Mucosa of rectum (tissue), 2 donors: Measurements from ENCODE around the gene ADAMTS14.

Experiments used
- H3K27ac ChIP-seq, 2 donors: one replicate each; pipeline ENCODE4 v1.7.0; 2013; ENCODE audit warnings: inconsistent platforms in 2 of 2, low read depth in 2 of 2, low read length in 2 of 2
- H3K27me3 ChIP-seq, 2 donors: one replicate each; pipeline ENCODE4 v1.7.0; 2013; ENCODE audit warnings: low read length in 2 of 2; ENCODE audit not compliant: control insufficient read depth in 2 of 2, insufficient read depth in 2 of 2
- H3K36me3 ChIP-seq, 2 donors: one replicate each; pipeline ENCODE4 v1.7.0; 2013; ENCODE audit warnings: low read length in 2 of 2; ENCODE audit not compliant: control insufficient read depth in 2 of 2, insufficient read depth in 2 of 2
- H3K4me1 ChIP-seq, 2 donors: one replicate each; pipeline ENCODE4 v1.7.0; 2013; ENCODE audit warnings: low read length in 2 of 2, mild to moderate bottlenecking in 1 of 2; ENCODE audit not compliant: control insufficient read depth in 2 of 2, insufficient read depth in 2 of 2
- H3K4me3 ChIP-seq, 2 donors: one replicate each; pipeline ENCODE4 v1.7.0; 2013; ENCODE audit warnings: low read length in 2 of 2
- H3K9ac ChIP-seq, 2 donors: one replicate each; pipeline ENCODE4 v1.7.0; 2013; ENCODE audit warnings: low read length in 2 of 2, low read depth in 1 of 2, mild to moderate bottlenecking in 1 of 2
- H3K9me3 ChIP-seq, 2 donors: one replicate each; pipeline ENCODE4 v1.7.0; 2013; ENCODE audit warnings: low read length in 2 of 2; ENCODE audit not compliant: control insufficient read depth in 2 of 2
- donor health status: healthy.
- donor health status: Normal muscosa, but diverticular disease.

The ADAMTS14 gene

GRCh38 chr10:70681731-70682005 lies 9.4 kb downstream of the ADAMTS14 start:
- Histone ChIP-seq H3K36me3 (no peaks in the 10 kb centered on the region), H3K27me3 (peaks cover 1 to 5% of the 10 kb centered on the region in 2 donors), H3K4me1 (peaks cover 2% of the 10 kb centered on the region in 2 donors), H3K9ac (no peak overlapping the region), H3K4me3 (no peak overlapping the region), H3K9me3 (no peaks in the 10 kb centered on the region), H3K27ac (no peak overlapping the region)

GRCh38 chr10:70682920-70683600 lies 10.8 kb downstream of the ADAMTS14 start:
- H3K36me3 ChIP-seq = no peaks in the 10 kb centered on the region
- H3K27me3 ChIP-seq = no peaks in the 10 kb centered on the region
- H3K27ac ChIP-seq = peak overlapping the region in 1 of 2 donors; percentile 49
- no peaks in the 10 kb centered on the region for H3K9me3 ChIP-seq
- peaks cover 2% of the 10 kb centered on the region in 2 donors for H3K4me1 ChIP-seq
- no peak overlapping the region for H3K9ac ChIP-seq
- H3K4me3 ChIP-seq = no peak overlapping the region

DNA sequence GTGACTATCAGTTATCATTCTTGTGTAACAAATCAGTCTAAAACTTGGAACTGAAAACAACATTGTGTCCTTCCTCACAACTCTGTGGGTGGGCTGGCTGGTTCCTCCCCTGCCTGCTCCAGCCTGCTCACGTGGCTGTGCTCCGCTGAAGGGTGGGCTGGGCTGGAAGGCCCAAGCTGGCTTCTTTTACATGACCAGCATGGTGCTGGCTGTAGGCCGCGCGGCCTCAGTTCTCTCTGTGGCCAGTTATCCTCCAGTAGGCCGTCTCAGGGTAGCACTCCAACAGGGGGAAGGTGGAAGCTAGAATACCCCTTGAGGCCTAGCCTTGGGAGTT lies 11.3 kb downstream of the ADAMTS14 start:
- H3K4me1 ChIP-seq = peaks cover 2% of the 10 kb centered on the region in 2 donors
- no peaks in the 10 kb centered on the region for H3K36me3 ChIP-seq
- H3K9me3 ChIP-seq = no peaks in the 10 kb centered on the region
- no peaks in the 10 kb centered on the region for H3K27me3 ChIP-seq
- H3K9ac ChIP-seq = no peak overlapping the region
- H3K4me3 ChIP-seq = no peak overlapping the region
- H3K27ac ChIP-seq = peak overlapping the region in 1 of 2 donors; percentile 49

DNA sequence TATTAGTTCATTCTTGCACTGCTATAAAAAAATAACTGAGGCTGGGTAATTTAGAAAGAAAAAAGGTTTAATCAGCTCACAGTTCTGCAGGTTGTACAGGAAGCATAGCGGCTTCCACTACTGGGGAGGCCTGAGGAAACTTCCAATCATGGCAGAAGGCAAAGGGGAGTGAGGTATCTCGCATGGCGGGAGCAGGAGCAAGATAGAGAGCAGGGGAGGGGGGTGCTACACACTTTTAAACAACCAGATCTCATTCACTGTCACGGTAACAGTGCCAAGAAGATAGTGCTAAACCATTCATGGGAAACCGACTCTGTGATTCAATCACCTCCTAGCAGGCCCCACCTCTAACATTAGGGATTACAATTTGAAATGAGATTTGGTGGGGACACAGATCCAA lies 11.6 kb downstream of the ADAMTS14 start:
- Histone ChIP-seq H3K4me3 (no peak overlapping the region), H3K9ac (no peak overlapping the region), H3K4me1 (peaks cover 2% of the 10 kb centered on the region in 2 donors), H3K27ac (no peak overlapping the region), H3K9me3 (no peaks in the 10 kb centered on the region), H3K36me3 (no peaks in the 10 kb centered on the region), H3K27me3 (no peaks in the 10 kb centered on the region)

DNA sequence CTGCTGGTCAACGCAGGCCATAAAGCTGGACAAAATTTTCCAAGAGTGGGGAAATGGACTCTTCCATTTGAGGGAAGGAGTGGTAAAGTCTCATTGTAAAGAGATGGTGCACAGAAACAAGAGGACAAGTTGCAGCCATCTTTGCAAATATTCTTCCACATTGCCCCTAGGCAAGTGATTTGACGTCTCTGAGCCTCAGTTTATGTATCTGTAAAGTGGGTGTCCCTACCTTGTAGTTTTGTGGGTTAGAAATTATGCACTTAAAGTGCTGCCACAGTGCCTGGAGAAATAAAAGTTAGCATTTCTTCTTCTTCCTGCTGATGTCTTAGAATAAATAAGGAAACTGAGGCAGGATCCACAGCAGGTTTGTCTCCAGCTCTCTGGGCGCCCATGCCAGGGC lies 12.1 kb downstream of the ADAMTS14 start:
- Histone ChIP-seq H3K9me3 (no peaks in the 10 kb centered on the region), H3K27ac (no peak overlapping the region), H3K4me3 (no peak overlapping the region), H3K9ac (no peak overlapping the region), H3K27me3 (no peaks in the 10 kb centered on the region), H3K36me3 (no peaks in the 10 kb centered on the region), H3K4me1 (peaks cover 2% of the 10 kb centered on the region in 2 donors)

DNA sequence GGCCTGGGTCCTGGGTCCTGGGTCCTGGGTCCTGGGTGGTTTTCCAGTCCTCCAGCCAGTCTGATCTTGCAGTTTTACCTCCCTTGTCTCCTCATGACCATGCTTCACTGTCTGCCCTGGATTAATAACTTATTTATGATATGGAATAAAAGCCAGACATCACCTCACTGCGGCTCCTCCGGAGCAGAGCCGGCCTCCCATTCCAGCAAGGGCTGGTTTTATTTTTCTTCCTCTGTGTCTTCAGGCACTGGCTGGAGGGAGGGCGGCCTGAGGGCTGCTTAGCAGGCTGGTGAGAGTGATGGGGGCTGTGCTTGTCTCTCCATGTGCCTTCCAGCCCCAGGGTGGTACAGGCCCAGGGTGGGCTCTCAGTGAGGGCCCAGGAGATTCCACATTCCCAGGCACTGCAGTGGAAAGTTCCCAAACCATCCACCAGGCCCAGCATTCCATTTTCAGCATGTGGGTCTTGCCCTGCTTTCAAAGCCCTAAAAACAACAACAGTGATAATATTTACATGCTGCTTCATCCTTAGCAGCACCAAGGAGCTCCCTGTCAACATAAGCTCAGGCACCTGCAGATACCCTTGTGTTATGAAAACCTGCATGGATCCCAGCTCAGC lies 12.6 kb downstream of the ADAMTS14 start:
- no peak overlapping the region for H3K4me3 ChIP-seq
- H3K4me1 ChIP-seq = peaks cover 0 to 2% of the 10 kb centered on the region in 2 donors
- H3K27me3 ChIP-seq = no peaks in the 10 kb centered on the region
- H3K36me3 ChIP-seq = no peaks in the 10 kb centered on the region
- no peak overlapping the region for H3K27ac ChIP-seq
- H3K9me3 ChIP-seq = no peaks in the 10 kb centered on the region
- no peak overlapping the region for H3K9ac ChIP-seq

DNA sequence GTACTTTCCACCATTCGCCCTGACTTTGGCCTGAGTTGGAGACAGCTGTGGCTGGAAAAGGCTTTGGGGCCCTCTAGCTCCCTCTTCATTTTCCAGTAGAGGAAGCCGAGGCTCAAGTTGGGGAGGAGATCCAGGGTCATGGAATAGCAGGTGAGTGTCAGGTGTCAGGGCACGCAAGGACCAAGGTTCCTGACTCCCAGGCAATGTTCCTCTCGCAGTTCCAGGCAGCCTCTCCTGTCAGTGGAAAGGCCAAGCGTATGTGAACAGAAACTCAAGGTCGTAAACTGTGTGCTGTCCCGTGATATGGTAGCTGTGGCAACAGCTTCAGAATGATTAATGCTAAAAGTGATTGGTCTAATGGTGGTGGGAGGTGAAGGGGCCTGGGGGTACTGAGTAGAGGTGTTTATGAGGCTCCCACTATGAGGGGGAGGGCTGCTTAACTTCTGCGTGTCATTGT lies 13.2 kb downstream of the ADAMTS14 start:
- Histone ChIP-seq H3K9me3 (no peaks in the 10 kb centered on the region), H3K9ac (no peak overlapping the region), H3K27me3 (no peaks in the 10 kb centered on the region), H3K4me3 (no peak overlapping the region), H3K27ac (no peak overlapping the region), H3K4me1 (peaks cover 0 to 2% of the 10 kb centered on the region in 2 donors), H3K36me3 (no peaks in the 10 kb centered on the region)

GRCh38 chr10:70688828-70689227 lies 16.5 kb downstream of the ADAMTS14 start:
- no peak overlapping the region for H3K9ac ChIP-seq
- no peak overlapping the region for H3K27ac ChIP-seq
- H3K4me3 ChIP-seq = no peak overlapping the region
- no peaks in the 10 kb centered on the region for H3K9me3 ChIP-seq
- H3K36me3 ChIP-seq = no peaks in the 10 kb centered on the region
- no peaks in the 10 kb centered on the region for H3K27me3 ChIP-seq
- H3K4me1 ChIP-seq = no peaks in the 10 kb centered on the region

GRCh38 chr10:70689661-70690060 lies 17.4 kb downstream of the ADAMTS14 start:
- H3K4me3 ChIP-seq = no peak overlapping the region
- H3K9ac ChIP-seq = no peak overlapping the region
- no peaks in the 10 kb centered on the region for H3K27me3 ChIP-seq
- H3K9me3 ChIP-seq = no peaks in the 10 kb centered on the region
- no peaks in the 10 kb centered on the region for H3K36me3 ChIP-seq
- no peaks in the 10 kb centered on the region for H3K4me1 ChIP-seq
- H3K27ac ChIP-seq = no peak overlapping the region

DNA sequence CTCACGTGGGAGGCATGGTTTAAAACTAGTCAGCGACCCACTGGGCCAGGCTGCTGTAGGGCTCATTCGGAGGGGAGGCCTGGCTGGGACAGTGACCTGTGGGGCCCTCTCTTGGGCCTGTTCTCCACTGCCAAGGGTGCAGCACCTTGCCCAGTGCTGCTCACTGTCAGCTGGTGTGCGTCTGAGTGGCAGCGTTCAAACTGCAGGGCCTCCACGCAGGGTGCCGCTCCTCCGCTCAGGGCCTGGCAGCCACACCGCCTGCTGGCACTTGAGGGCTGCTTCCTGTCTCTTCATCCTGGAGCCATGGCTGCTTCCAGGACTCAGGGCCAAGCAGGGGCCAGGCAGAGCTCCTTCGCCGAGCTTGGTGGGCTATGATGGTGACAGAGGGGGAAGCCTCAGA lies 18.3 kb downstream of the ADAMTS14 start:
- H3K36me3 ChIP-seq = no peaks in the 10 kb centered on the region

More for the DNA sequence above, 18.3 kb downstream of the ADAMTS14 start:
- H3K9ac ChIP-seq = no peak overlapping the region
- no peaks in the 10 kb centered on the region for H3K4me1 ChIP-seq
- no peaks in the 10 kb centered on the region for H3K9me3 ChIP-seq
- H3K27me3 ChIP-seq = no peaks in the 10 kb centered on the region
- H3K4me3 ChIP-seq = no peak overlapping the region
- H3K27ac ChIP-seq = no peak overlapping the region
